Measurements from ENCODE around the gene SLC50A1. TPM values are rescaled to one million over a fixed set of nuclear protein-coding genes. Genes with fewer than 3 reads are reported as not detected.

SLC50A1 gene
- total RNA-seq, 1 experiment from 2014 or later, result 38.4 TPM

DNA sequence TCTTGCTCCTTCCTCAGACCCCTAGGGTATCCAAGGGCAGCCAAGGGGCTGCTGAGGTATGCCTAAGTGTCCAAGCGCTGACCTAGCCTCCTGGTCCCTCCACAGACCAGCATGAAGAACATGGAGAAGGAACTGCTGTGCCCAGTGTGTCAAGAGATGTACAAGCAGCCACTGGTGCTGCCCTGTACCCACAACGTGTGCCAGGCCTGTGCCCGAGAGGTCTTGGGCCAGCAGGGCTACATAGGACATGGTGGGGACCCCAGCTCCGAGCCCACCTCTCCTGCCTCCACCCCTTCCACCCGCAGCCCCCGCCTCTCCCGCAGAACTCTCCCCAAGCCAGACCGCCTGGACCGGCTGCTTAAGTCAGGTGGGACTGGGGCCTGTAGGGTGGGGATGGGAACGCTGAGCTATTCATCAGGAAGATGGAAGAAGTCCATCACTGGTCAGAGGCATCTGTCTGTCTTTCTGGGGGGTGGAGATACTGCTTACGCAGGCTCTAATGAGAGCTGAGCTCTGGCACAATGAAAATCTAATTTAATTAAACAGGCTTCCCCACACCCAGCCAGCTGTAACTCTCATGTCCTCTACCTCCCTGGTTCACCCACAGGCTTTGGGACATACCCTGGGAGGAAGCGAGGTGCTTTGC lies 39.8 kb downstream of the SLC50A1 start:
- Histone ChIP-seq H3K4me3 (ENCODE audit: low read depth, low read length) (no peak overlapping the region), H3K36me3 (ENCODE audit: control insufficient read depth, insufficient read depth, low read length) (no peaks in the 10 kb centered on the region), H3K27me3 (replicated peaks; ENCODE audit: control insufficient read depth, insufficient read depth, low read length) (no peaks in the 10 kb centered on the region), H3K9me3 (no peaks in the 10 kb centered on the region), H3K4me1 (peaks cover 16% of the 10 kb centered on the region; the same call in 1 of the 2 replicates)
- H3K27ac Mint-ChIP-seq (ENCODE audit: unreplicated experiment), result no peak overlapping the region
- peaks cover 14% of the 10 kb centered on the region for H3K36me3 Mint-ChIP-seq (ENCODE audit: insufficient read depth, unreplicated experiment)
- H3K4me1 Mint-ChIP-seq (ENCODE audit: low read depth, unreplicated experiment), result peaks cover 19% of the 10 kb centered on the region
- TF ChIP-seq, protein P1, sequence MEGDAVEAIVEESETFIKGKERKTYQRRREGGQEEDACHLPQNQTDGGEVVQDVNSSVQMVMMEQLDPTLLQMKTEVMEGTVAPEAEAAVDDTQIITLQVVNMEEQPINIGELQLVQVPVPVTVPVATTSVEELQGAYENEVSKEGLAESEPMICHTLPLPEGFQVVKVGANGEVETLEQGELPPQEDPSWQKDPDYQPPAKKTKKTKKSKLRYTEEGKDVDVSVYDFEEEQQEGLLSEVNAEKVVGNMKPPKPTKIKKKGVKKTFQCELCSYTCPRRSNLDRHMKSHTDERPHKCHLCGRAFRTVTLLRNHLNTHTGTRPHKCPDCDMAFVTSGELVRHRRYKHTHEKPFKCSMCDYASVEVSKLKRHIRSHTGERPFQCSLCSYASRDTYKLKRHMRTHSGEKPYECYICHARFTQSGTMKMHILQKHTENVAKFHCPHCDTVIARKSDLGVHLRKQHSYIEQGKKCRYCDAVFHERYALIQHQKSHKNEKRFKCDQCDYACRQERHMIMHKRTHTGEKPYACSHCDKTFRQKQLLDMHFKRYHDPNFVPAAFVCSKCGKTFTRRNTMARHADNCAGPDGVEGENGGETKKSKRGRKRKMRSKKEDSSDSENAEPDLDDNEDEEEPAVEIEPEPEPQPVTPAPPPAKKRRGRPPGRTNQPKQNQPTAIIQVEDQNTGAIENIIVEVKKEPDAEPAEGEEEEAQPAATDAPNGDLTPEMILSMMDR (IDR thresholded peaks at IDR 0.05; ENCODE audit: insufficient read depth in 1 of 2, low read depth in 1 of 2, low read length in 1 of 2, severe bottlenecking in 1 of 2, unreplicated experiment in 1 of 2), result no peak
- ChIA-PET POLR2A (interaction anchor here (0.6 kb wide), 1 partner anchor 173 kb away, joined by 5 read pairs; the partner anchor contains the start of gene ZBTB7B), CTCF (interaction anchor here (0.6 to 2.6 kb wide), 4 partner anchors 17 to 149 kb away, joined by 3 to 20 read pairs (median 6); no protein-coding TSS in a partner anchor)
- intact Hi-C loops (cut with micrococcal nuclease; ENCODE audit: unreplicated experiment), result no loop called here
- no peak for DNase-seq
- no peak overlapping the region for H3K4me3 Mint-ChIP-seq (ENCODE audit: unreplicated experiment)
- H3K9me3 Mint-ChIP-seq (ENCODE audit: unreplicated experiment), result no peaks in the 10 kb centered on the region
- no TSS peak for BruUV-seq (replicated peaks)
- H3K27me3 Mint-ChIP-seq (ENCODE audit: insufficient read depth, unreplicated experiment), result no peaks in the 10 kb centered on the region

DNA sequence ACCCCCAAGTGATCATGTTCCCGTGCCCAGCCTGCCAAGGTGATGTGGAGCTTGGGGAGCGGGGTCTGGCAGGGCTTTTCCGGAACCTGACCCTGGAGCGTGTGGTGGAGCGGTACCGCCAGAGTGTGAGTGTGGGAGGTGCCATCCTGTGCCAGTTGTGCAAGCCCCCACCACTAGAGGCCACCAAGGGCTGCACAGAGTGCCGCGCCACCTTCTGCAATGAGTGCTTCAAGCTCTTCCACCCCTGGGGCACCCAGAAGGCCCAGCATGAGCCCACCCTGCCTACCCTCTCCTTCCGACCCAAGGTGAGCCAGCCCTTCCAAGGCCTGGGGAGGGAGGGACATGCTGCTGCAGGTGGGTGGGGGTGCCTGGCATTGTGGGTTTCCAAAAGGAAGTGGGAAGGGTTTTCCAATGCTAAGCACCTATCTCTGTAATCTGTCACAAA lies 40.3 kb downstream of the SLC50A1 start:
- CTCF ChIA-PET, result interaction anchor here (0.6 to 2.6 kb wide), 4 partner anchors 16 to 148 kb away, joined by 3 to 20 read pairs (median 6); no protein-coding TSS in a partner anchor
- H3K27ac Mint-ChIP-seq (ENCODE audit: unreplicated experiment), result no peak overlapping the region
- Histone ChIP-seq H3K27me3 (replicated peaks; ENCODE audit: control insufficient read depth, insufficient read depth, low read length) (no peaks in the 10 kb centered on the region), H3K36me3 (ENCODE audit: control insufficient read depth, insufficient read depth, low read length) (no peaks in the 10 kb centered on the region), H3K4me1 (peaks cover 16% of the 10 kb centered on the region; the same call in 1 of the 2 replicates), H3K9me3 (no peaks in the 10 kb centered on the region), H3K4me3 (ENCODE audit: low read depth, low read length) (no peak overlapping the region)
- H3K9me3 Mint-ChIP-seq (ENCODE audit: unreplicated experiment), result no peaks in the 10 kb centered on the region
- H3K27me3 Mint-ChIP-seq (ENCODE audit: insufficient read depth, unreplicated experiment), result no peaks in the 10 kb centered on the region
- POLR2A ChIA-PET, result no interaction called here
- intact Hi-C loops (cut with micrococcal nuclease; ENCODE audit: unreplicated experiment), result loop anchor here (1.0 to 2.0 kb wide), 2 partner anchors 17 to 50 kb away; no protein-coding TSS in a partner anchor
- H3K4me1 Mint-ChIP-seq (ENCODE audit: low read depth, unreplicated experiment), result peaks cover 19% of the 10 kb centered on the region
- no peak overlapping the region for H3K4me3 Mint-ChIP-seq (ENCODE audit: unreplicated experiment)
- no peak for DNase-seq
- peaks cover 14% of the 10 kb centered on the region for H3K36me3 Mint-ChIP-seq (ENCODE audit: insufficient read depth, unreplicated experiment)
- no TSS peak for BruUV-seq (replicated peaks)
- TF ChIP-seq, protein P1 (IDR thresholded peaks at IDR 0.05; ENCODE audit: insufficient read depth in 1 of 2, low read depth in 1 of 2, low read length in 1 of 2, severe bottlenecking in 1 of 2, unreplicated experiment in 1 of 2), result no peak

DNA sequence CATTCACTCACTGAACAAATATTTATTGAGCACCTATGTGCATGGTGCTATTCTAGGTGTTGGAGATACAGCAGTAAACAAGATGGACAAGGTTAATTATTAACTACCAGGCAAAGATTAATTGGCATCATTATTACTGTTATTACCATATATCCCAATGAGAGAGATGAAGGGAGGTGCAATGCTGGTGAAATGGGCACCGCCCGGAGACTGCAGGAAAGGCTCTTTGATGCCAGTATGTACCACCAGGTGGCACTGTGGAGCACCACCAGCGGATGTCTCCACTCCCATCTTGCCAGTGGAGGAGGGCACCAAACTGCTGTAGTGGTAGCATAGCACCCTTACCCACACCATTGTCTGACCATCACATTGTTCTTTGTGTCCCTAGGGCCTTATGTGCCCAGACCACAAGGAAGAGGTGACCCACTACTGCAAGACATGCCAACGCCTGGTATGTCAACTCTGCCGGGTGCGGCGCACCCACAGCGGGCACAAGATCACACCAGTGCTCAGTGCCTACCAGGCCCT lies 41.0 kb downstream of the SLC50A1 start:
- Histone ChIP-seq H3K4me3 (ENCODE audit: low read depth, low read length) (no peak overlapping the region), H3K9me3 (no peaks in the 10 kb centered on the region), H3K27me3 (replicated peaks; ENCODE audit: control insufficient read depth, insufficient read depth, low read length) (no peaks in the 10 kb centered on the region), H3K4me1 (peaks cover 16% of the 10 kb centered on the region; the same call in 1 of the 2 replicates), H3K36me3 (ENCODE audit: control insufficient read depth, insufficient read depth, low read length) (no peaks in the 10 kb centered on the region)
- H3K27me3 Mint-ChIP-seq (ENCODE audit: insufficient read depth, unreplicated experiment), result no peaks in the 10 kb centered on the region
- no peaks in the 10 kb centered on the region for H3K9me3 Mint-ChIP-seq (ENCODE audit: unreplicated experiment)
- POLR2A ChIA-PET, result no interaction called here
- TF ChIP-seq, protein P1 (IDR thresholded peaks at IDR 0.05; ENCODE audit: insufficient read depth in 1 of 2, low read depth in 1 of 2, low read length in 1 of 2, severe bottlenecking in 1 of 2, unreplicated experiment in 1 of 2), result peak; percentile 79 to 92
- DNase-seq, result peak; percentile 76 to 84
- CTCF ChIA-PET, result interaction anchor here (0.6 to 2.7 kb wide), 5 partner anchors 9 to 50 kb away, joined by 3 to 24 read pairs (median 5); no protein-coding TSS in a partner anchor
- H3K4me1 Mint-ChIP-seq (ENCODE audit: low read depth, unreplicated experiment), result peaks cover 19% of the 10 kb centered on the region
- intact Hi-C loops (cut with micrococcal nuclease; ENCODE audit: unreplicated experiment), result loop anchor here (1.0 to 2.0 kb wide), 2 partner anchors 16 to 50 kb away; no protein-coding TSS in a partner anchor
- H3K27ac Mint-ChIP-seq (ENCODE audit: unreplicated experiment), result no peak overlapping the region
- peaks cover 14% of the 10 kb centered on the region for H3K36me3 Mint-ChIP-seq (ENCODE audit: insufficient read depth, unreplicated experiment)
- no TSS peak for BruUV-seq (replicated peaks)
- no peak overlapping the region for H3K4me3 Mint-ChIP-seq (ENCODE audit: unreplicated experiment)

All from Caco-2 (cell line).